ENCODE results near the gene LDB1. TPM values are rescaled to one million over a fixed set of nuclear protein-coding genes. Genes with fewer than 3 reads are reported as not detected.
A peak's percentile ranks its signal among the peaks of the same experiment; 100 is the strongest.

LDB1 gene
- total RNA-seq, 1 donor from 2014 or later = 46.4 TPM

DNA sequence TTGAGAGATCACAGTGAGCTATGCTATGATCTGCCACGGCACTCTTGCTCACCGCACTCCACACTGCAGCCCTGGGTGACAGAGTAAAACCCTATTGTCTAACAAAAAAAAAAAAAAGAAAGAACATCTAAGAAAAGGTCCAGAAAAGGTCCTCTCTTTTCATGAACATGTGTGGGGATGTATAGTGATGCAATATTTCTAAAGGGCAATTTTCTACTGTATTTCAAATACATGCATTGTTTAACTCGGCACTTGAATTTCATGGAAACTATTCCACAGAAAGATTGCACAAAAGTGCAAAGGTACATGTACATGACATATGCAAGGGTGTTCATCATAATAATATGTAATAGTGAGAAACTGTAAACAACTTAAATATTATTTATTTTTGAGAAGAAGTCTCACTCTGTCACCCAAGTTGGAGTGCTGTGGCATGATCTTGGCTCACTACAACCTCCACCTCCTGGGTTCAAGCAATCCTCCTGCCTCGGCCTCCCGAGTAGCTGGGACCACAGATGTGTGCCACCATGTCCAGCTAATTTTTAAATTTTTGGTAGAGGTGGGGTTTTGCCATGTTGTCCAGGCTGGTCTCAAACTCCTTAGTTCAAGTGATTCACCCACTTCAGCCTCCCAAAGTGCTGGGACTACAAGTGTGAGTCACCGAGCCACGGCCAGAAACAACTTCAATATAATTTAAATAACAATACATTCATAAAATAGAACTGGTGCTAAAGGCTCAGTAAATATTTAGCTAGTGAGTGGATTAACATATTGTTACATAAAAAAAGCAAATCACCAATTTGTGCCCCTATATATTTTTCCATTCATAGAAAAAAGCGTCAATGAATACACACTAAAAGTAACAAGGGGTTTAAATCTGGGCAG is 11.4 kb upstream of the LDB1 start:
- H3K4me3 Mint-ChIP-seq = peak overlapping the region; percentile 99
- no peaks in the 10 kb centered on the region for H3K9me3 ChIP-seq (ENCODE audit: low read depth)
- no peaks in the 10 kb centered on the region for H3K36me3 ChIP-seq
- H3K79me2 ChIP-seq (ENCODE audit: low read depth) = peaks cover 37% of the 10 kb centered on the region
- no peak overlapping the region for H3K27ac ChIP-seq
- TF ChIP-seq, protein P1, sequence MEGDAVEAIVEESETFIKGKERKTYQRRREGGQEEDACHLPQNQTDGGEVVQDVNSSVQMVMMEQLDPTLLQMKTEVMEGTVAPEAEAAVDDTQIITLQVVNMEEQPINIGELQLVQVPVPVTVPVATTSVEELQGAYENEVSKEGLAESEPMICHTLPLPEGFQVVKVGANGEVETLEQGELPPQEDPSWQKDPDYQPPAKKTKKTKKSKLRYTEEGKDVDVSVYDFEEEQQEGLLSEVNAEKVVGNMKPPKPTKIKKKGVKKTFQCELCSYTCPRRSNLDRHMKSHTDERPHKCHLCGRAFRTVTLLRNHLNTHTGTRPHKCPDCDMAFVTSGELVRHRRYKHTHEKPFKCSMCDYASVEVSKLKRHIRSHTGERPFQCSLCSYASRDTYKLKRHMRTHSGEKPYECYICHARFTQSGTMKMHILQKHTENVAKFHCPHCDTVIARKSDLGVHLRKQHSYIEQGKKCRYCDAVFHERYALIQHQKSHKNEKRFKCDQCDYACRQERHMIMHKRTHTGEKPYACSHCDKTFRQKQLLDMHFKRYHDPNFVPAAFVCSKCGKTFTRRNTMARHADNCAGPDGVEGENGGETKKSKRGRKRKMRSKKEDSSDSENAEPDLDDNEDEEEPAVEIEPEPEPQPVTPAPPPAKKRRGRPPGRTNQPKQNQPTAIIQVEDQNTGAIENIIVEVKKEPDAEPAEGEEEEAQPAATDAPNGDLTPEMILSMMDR (IDR thresholded peaks at IDR 0.05) = no peak
- TF ChIP-seq EZH2phosphoT487 (IDR thresholded peaks at IDR 0.05) = no peak
- no peak for TF ChIP-seq EZH2 (IDR thresholded peaks at IDR 0.05)
- DNase-seq (ENCODE audit: low spot score) = no peak
- no peak overlapping the region for H3K27ac Mint-ChIP-seq
- peaks cover 20% of the 10 kb centered on the region for H3K4me1 Mint-ChIP-seq
- peaks cover 31% of the 10 kb centered on the region for H4K20me1 ChIP-seq (ENCODE audit: low read depth)
- peaks cover 12% of the 10 kb centered on the region for H3K4me1 ChIP-seq
- H3K36me3 Mint-ChIP-seq = peaks cover 3% of the 10 kb centered on the region
- peaks cover 4% of the 10 kb centered on the region for H3F3A ChIP-seq (ENCODE audit: low read depth)
- no peaks in the 10 kb centered on the region for H3K27me3 ChIP-seq
- no peak overlapping the region for H3K9ac ChIP-seq
- peaks cover 8% of the 10 kb centered on the region for H3K27me3 Mint-ChIP-seq (ENCODE audit: insufficient read depth, low read depth)
- no peaks in the 10 kb centered on the region for H3K9me3 Mint-ChIP-seq
- H3K4me2 ChIP-seq = no peak overlapping the region
- H3K4me3 ChIP-seq = no peak overlapping the region
- H2AFZ ChIP-seq (replicated peaks) = no peak overlapping the region

DNA sequence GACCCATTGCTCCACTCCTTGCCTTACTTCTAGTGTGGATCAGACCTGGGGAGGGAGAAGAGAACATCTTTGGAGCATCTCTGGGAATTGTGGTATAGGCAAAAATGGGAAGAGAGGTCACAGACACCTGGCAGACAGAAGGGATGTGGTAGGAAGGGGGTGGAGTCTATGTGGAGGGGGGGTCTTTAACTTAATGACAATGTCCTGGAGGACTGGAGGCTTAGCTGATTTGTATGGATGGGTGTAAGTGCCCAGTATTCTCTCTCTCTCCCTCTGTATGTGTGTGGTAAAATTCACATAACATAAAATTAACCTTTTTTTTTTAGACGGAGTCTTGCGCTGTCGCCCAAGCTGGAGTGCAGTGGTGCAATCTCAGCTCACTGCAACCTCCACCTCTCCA is 3.1 kb upstream of the LDB1 start:
- H3K4me1 ChIP-seq = peaks cover 25% of the 10 kb centered on the region
- H4K20me1 ChIP-seq (ENCODE audit: low read depth) = peaks cover 8% of the 10 kb centered on the region
- H3K9me3 Mint-ChIP-seq = no peaks in the 10 kb centered on the region
- no peak overlapping the region for H3K9ac ChIP-seq
- no peak overlapping the region for H3K27ac Mint-ChIP-seq
- no peak overlapping the region for H3K27ac ChIP-seq
- H2AFZ ChIP-seq (replicated peaks) = no peak overlapping the region
- no peak for DNase-seq (ENCODE audit: low spot score)
- peaks cover 30% of the 10 kb centered on the region for H3K4me1 Mint-ChIP-seq
- no peaks in the 10 kb centered on the region for H3K36me3 ChIP-seq
- no peaks in the 10 kb centered on the region for H3K36me3 Mint-ChIP-seq
- no peak overlapping the region for H3K4me3 ChIP-seq
- H3F3A ChIP-seq (ENCODE audit: low read depth) = peaks cover 50% of the 10 kb centered on the region
- no peaks in the 10 kb centered on the region for H3K9me3 ChIP-seq (ENCODE audit: low read depth)
- peaks cover 16% of the 10 kb centered on the region for H3K79me2 ChIP-seq (ENCODE audit: low read depth)
- peaks cover 8% of the 10 kb centered on the region for H3K27me3 Mint-ChIP-seq (ENCODE audit: insufficient read depth, low read depth)
- no peak overlapping the region for H3K4me2 ChIP-seq
- H3K27me3 ChIP-seq = no peaks in the 10 kb centered on the region
- H3K4me3 Mint-ChIP-seq = no peak overlapping the region
- TF ChIP-seq EZH2 (IDR thresholded peaks at IDR 0.05) = no peak

DNA sequence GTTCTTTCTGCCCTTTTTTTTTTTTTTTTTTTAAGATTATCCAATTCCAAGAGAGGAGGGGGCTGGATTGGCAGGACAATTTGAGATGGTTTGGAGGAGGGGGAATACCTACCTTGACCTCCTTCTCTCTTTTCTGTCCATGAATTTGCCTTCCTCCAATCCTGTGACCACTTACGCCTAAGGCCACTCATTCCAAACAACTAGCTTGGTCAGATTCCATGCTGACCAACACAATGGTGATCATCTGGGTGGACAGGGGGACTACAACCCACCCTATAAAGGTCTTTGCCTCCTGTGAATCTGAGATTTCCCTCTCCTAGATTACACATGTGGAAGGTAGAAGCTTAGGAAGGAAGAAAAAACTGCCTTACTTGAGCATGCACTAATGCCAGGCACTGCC is 2.3 kb upstream of the LDB1 start:
- H3K4me1 ChIP-seq = peaks cover 32% of the 10 kb centered on the region
- Mint-ChIP-seq H3K36me3 (no peaks in the 10 kb centered on the region), H3K4me3 (no peak overlapping the region), H3K27ac (no peak overlapping the region), H3K4me1 (peaks cover 38% of the 10 kb centered on the region), H3K9me3 (no peaks in the 10 kb centered on the region), H3K27me3 (ENCODE audit: insufficient read depth, low read depth) (peaks cover 8% of the 10 kb centered on the region)
- H3K27ac ChIP-seq = no peak overlapping the region
- H3K4me2 ChIP-seq = peak overlapping the region; percentile 89
- H3F3A ChIP-seq (ENCODE audit: low read depth) = peaks cover 57% of the 10 kb centered on the region
- H3K27me3 ChIP-seq = no peaks in the 10 kb centered on the region
- TF ChIP-seq EZH2phosphoT487 (IDR thresholded peaks at IDR 0.05) (no peak), EZH2 (IDR thresholded peaks at IDR 0.05) (no peak)
- TF ChIP-seq, protein P1 (IDR thresholded peaks at IDR 0.05) = no peak
- H3K4me3 ChIP-seq = no peak overlapping the region
- DNase-seq (ENCODE audit: low spot score) = no peak
- peaks cover 24% of the 10 kb centered on the region for H3K79me2 ChIP-seq (ENCODE audit: low read depth)
- H3K36me3 ChIP-seq = no peaks in the 10 kb centered on the region
- no peak overlapping the region for H2AFZ ChIP-seq (replicated peaks)
- H3K9ac ChIP-seq = no peak overlapping the region
- H4K20me1 ChIP-seq (ENCODE audit: low read depth) = peaks cover 8% of the 10 kb centered on the region
- H3K9me3 ChIP-seq (ENCODE audit: low read depth) = no peaks in the 10 kb centered on the region
